IMR-90 (cell line): ENCODE results near the gene CPLX1.

Source experiments
- CTCF ChIP-seq: conservative IDR thresholded peaks from 2 replicates; pipeline ENCODE4 v1.5.1; 2012; ENCODE audit warnings: mild to moderate bottlenecking, low read depth, low read length, improper control_type of control experiment
- ELK1 ChIP-seq: fragments of 150-350 bp; IDR thresholded peaks from 2 replicates; pipeline ENCODE4 v1.6.1; 2016; ENCODE audit warnings: low read depth, mild to moderate bottlenecking, low read length, moderate library complexity, borderline replicate concordance
- MAZ ChIP-seq: IDR thresholded peaks from 2 replicates; pipeline ENCODE4 v1.6.1; 2012; ENCODE audit warnings: low read depth, mild to moderate bottlenecking, low read length, improper control_type of control experiment, moderate library complexity, borderline replicate concordance
- POLR2A ChIP-seq: IDR thresholded peaks from 2 replicates; pipeline ENCODE4 v1.6.1; 2012; ENCODE audit warnings: mild to moderate bottlenecking, low read depth, low read length
- RCOR1 ChIP-seq: IDR thresholded peaks from 2 replicates; pipeline ENCODE4 v1.6.1; 2012; ENCODE audit warnings: mild to moderate bottlenecking, low read length, improper control_type of control experiment; ENCODE audit not compliant: insufficient replicate concordance
- RFX5 ChIP-seq: IDR thresholded peaks from 2 replicates; pipeline ENCODE4 v1.8.0; 2012; ENCODE audit warnings: low read depth, mild to moderate bottlenecking, low read length, moderate library complexity
- USF2 ChIP-seq: fragments of 150-350 bp; IDR thresholded peaks from 2 replicates; pipeline ENCODE4 v1.6.1; 2017; ENCODE audit warnings: mild to moderate bottlenecking, antibody characterized with exemption, low read length, low read depth

- no peak for TF ChIP-seq RFX5
- TF ChIP-seq CTCF: no peak
- no peak for TF ChIP-seq ELK1
- TF ChIP-seq RCOR1: no peak
- TF ChIP-seq USF2: no peak
- TF ChIP-seq POLR2A: no peak
- TF ChIP-seq MAZ: no peak
These were observed 31.5 kb upstream of the CPLX1 start for GRCh38 chr4:857461-857860.
